GM18505 (cell line): ENCODE results near the gene ATG7.

ENCODE experiments used
- ATAC-seq: cut with Tn5 transposase; IDR thresholded peaks from one replicate; pipeline ENCODE4 v1.9.1; 2021; ENCODE audit not compliant: unreplicated experiment
- POLR2A ChIP-seq: IDR thresholded peaks from 4 replicates; pipeline ENCODE4 v1.6.1; 2011; ENCODE audit warnings: borderline replicate concordance; ENCODE audit not compliant: insufficient read depth, insufficient read length; ENCODE audit errors: extremely low read depth

Gene ATG7

GRCh38 chr3:11532931-11533391 lies 260.8 kb downstream of the ATG7 start:
- no peak for ATAC-seq
- no peak for TF ChIP-seq POLR2A

- no peak for ATAC-seq
- TF ChIP-seq POLR2A, result no peak
Observed at GRCh38 chr3:11534011-11534792, 262.0 kb downstream of the ATG7 start.

- no peak for TF ChIP-seq POLR2A
- ATAC-seq, result no peak
Observed at GRCh38 chr3:11534793-11535101, 262.6 kb downstream of the ATG7 start.

DNA sequence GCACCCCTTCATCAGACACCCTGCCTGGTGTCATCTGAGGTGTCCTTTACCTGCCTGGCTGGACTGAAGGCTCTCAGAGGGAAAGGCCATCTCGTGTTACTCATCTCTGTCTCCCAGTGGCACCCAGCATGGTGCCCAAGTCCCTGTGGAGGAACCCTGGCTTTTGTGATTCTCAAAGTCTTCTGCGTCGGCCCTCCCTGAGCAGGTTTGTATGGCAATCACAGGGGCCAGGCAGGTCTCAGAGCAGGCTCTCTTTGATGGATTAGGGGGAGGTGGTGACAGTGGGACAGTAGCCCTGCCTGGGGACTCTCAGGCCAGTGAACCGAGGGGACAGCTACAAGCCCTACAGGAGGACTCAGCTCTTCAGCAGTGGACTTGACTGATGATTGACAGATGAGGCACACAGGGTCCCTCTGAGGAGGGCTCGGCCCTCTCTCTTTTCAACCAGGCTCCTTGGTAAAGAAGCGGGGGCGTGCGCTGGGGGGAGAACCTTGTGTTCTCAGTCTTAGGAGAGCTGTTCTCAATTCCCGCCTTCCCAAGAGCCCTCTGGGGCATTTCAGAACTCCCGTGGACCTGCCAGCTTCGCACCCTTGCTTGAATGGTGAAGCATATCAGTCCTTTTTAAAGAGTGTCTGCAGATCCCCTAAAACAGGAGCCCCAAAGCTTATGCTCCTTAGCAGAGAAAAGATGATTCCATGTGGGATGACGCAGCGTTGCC lies 263.2 kb downstream of the ATG7 start:
- ATAC-seq, result no peak
- TF ChIP-seq POLR2A, result no peak

DNA sequence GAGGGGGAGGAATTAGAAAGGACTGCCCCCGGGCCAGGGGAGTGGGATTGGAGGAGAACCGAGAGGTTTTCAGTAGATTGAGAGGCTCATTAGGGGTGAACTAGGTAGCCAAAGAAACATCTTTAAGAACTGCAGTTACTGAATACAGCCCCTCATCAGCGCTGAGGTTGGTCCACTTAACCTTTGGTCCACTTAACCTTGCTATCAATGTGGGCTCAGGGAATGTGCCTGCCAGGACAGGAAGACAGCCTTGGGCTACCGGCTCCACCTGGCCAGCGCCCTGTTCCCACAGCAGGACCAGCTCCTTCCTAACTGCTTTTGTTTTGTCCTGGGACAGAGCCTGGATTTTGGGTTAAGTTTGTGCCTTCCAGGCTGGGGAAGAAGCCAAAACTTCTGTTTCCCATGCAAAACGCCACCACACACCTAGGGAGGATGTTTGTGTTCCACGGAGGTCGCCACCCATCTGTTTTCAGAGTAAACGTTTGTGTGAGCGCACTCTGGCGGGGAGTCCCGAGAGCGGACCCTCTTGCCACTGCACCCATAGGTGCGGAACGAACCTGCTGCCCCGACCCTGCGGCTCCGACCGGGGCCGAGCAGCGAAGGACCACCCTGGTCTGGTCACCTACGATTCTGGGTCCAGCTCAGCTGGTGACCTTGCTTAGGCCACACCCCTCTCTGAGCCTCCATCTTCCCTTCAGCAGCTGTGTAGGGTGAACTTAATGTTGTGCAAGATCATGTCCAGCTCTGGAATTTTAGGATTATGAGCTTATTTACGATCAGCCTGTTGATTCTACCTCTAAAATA lies 264.1 kb downstream of the ATG7 start:
- no peak for TF ChIP-seq POLR2A
- ATAC-seq, result no peak

DNA sequence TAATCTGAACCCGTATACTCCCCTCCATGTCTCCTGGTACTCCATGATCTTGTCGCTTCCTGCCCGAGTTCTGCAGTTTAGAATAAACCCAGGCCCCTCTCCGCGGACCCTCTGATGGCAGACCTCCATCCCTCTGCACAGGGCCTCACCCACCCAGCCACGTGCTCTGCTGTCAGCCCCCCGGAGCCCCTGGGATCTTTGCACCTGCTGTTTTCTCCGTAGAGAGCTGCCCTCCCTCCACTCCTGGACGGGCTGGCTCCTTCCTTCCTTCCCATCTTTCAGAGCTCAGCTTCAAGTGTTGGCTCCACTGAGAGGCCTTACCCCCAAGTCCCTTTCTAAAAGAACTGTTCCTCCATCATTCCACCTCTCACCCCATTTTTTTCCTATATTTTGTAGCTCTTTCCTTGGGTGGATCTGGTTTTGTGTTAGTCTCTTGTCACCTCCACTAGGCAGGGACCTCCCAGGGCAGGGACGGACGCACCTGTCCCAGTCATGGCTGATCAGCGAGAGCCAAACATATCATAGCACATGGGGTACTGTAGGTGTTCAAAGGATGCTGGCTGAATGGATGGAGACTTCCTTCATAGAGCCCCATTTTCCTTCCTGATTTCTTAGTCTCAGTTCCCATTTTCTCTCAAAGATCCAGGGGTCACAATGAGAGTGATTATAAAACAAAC lies 264.9 kb downstream of the ATG7 start:
- TF ChIP-seq POLR2A, result no peak
- no peak for ATAC-seq

- TF ChIP-seq POLR2A, result no peak
Observed at GRCh38 chr3:11538581-11538980, 266.4 kb downstream of the ATG7 start.

GRCh38 chr3:11539218-11539617 lies 267.0 kb downstream of the ATG7 start:
- no peak for TF ChIP-seq POLR2A
- ATAC-seq, result no peak

More at GRCh38 chr3:11538581-11538980, 266.4 kb downstream of the ATG7 start:
- ATAC-seq, result no peak

GRCh38 chr3:11539677-11540076 lies 267.5 kb downstream of the ATG7 start:
- no peak for ATAC-seq
- no peak for TF ChIP-seq POLR2A

DNA sequence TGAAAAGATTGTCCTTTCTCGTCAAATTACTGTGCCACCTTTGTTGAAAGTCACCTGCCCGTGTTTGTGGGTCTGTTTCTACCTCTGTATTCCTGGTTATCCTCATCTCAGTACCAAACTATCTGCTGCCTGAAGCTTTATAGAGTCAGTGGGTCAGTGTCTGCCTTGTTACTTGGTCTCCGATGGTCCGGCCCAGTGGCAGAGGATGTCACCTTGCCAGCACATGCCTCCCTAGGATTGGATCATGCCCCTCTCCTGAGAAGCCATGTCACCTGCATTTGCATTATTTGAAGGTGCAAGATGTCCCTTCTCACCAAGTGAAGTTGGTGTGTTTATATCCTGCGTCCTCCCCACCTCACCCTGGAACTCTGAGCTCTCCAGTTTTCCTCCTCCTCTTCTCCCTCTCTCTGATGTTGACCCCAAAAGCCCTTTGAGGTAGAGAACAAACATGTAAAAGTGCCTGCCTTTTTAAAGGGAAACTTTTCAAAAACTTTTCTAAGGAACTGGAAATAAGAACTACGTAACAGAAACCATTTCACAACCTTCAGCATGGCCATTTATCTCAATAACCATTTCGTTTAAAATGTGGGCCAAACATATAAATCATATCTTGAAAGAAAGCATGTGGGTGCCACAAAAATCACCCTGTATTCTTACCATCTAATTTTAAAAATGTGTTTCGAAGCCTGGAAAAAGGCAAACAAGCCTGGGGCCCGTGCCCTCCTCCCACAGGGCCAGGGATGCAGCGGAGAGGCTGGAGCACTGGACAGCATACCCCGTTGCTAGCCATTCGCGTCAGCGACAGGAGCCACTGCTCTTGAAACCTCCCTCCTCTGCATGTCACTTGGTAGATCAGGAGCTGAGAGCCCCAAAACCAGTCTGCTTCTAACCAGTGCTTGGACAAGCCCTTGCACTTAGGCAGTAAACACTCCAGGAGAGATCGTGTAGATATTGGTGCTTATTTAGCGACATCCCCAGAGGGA lies 269.4 kb downstream of the ATG7 start:
- no peak for ATAC-seq
- TF ChIP-seq POLR2A, result no peak

- no peak for ATAC-seq
- TF ChIP-seq POLR2A, result no peak
Observed at GRCh38 chr3:11542551-11542950, 270.4 kb downstream of the ATG7 start.
